Measurements from ENCODE around the gene GTPBP4.
"Not testable (repeated sequence)": the region's sequence is repeated elsewhere in the genome, so short reads cannot be mapped to it uniquely, and the experiment has no call there.

GTPBP4 gene

GRCh38 chr10:992871-993270 is 4.6 kb downstream of the GTPBP4 start:
- no peak for DNase-seq

DNA sequence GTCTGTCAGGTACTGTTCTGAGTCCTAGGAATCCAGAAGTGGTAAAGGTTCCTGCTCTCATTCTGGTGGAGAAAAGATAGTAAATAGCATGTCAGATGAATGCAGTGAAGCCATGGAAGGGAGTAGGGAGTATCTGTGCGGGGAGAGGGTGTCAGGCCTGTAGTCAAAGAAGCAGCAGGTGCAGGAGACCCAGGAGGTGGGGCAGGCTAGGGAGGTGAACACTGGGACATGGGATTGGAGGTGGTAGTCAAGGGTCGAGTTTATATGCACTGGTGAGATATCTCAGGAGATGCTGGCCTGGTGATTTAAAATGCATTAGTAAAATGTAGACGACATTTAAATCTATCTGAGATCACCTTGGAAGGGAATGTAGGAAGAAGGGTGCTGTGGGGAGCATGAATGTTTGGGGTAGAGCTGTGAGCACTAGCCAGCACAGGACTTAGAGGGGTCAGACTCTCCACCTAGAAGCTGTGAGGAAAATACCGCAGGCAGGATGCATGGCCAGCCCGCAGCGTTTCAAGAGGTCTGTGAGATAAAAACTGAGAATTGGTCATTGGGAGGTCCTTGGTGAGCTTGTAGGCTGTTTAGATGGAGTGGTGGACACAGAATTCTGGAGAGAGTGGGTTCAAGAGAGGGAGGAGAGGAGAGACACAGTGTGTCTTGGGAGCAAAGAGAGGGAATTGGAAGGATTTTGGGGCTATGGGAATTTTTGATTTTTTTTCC is 6.8 kb downstream of the GTPBP4 start:
- no peak for DNase-seq

DNA sequence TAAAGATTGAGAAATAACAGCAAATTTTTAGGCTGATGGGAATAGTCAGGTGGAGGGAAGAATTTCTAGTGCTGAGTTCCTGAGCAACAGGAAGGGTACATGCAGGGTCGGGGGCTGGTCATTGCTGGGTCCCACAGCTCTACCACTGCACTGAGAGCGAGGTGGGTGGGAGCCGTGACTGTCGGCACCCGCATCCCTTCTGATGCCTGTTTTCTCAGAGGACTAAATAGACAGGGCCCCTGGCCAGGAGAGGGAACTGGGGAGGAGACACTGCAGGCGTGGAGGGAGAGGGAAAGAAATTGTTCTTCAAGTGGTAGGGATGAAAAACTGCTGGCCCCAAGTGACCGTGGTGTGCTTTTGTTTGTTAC is 7.3 kb downstream of the GTPBP4 start:
- DNase-seq, result no peak

DNA sequence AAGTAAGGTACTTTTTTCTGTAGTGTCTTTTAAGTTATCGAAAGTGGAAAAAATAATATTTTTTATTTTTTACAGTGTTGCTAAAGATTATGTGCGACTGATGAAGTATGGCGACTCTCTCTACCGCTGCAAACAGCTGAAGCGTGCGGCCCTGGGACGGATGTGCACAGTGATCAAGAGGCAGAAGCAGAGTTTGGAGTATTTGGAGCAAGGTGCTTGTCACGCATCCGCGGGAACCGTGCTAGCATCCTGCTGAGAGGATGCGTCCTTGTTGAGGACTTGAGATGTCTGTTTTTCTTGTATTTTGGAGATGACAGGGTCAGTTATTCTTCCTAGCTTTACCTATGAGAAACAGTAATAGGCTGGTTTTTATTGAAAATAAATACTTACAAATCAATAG is 7.8 kb downstream of the GTPBP4 start:
- no peak for DNase-seq

- DNase-seq, result no peak
Measured at GRCh38 chr10:997266-998022, 9.2 kb downstream of the GTPBP4 start.

GRCh38 chr10:1002425-1003006 is 14.3 kb downstream of the GTPBP4 start:
- no peak for DNase-seq

- DNase-seq, result no peak
Measured at GRCh38 chr10:1003884-1004670, 15.8 kb downstream of the GTPBP4 start.

DNA sequence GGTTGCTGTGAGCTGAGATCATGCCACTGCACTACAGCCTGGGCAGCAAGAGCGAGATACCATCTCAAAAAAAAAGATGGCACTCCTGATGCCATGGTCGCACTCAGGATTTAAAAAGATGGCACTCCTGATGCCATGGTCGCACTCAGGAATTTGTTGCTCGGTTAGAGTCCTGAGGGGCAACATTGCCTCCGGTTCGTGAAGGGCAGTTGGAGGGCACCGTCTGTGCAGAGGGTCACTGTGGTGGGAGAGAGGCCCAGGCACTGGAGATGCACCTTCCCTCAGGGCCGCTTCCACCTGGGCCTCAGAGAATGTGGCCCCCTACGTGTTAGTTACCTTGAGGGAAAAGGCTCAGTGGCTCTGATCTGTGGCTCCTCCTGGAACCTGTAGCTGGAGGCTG is 18.3 kb downstream of the GTPBP4 start:
- no peak for DNase-seq

DNA sequence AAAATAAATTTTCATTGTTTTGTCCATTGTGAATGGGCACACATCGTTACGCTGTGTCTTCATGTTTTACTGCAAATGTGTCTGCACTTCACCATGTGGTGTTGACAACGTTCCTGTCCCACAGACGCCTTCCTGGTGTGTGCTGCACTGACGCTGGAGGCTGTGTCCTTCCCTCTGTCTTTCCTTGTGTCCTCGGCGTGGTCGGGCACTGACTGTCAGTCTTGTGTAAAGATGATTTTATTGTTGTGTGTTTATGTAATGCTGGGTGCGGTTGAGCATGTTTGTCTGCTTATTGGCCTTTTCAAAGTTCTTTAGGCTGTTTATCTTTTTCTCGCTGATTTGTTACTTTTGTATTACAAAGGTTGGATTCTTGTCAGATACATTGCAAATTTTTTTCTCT is 19.3 kb downstream of the GTPBP4 start:
- DNase-seq, result no peak

DNA sequence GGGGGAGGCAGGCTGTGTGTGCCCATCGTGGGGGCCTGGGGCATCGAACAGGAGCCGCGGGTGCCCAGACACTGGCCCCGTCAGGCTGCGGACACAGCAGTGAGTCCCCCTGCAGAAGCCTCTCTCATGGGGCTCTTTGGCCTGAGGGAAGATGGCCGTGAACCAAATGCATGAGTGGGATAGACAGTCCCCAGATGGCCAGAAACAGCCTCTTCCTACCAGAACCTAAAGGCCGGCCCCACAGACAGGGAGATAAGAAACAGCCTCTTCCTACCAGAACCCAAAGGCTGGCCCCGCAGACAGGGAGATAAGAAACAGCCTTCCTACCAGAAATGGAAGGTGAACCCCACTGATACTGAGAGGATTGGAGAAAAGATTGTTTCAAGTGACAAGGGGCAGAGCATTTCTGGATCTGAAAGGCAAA is 20.8 kb downstream of the GTPBP4 start:
- no peak for DNase-seq

GRCh38 chr10:1009947-1010346 is 21.7 kb downstream of the GTPBP4 start:
- DNase-seq, result not testable (repeated sequence)

- DNase-seq, result no peak
Measured at GRCh38 chr10:1010703-1011102, 22.5 kb downstream of the GTPBP4 start.

GRCh38 chr10:1011696-1012095 is 23.5 kb downstream of the GTPBP4 start:
- no peak for DNase-seq

- no peak for DNase-seq
Measured at GRCh38 chr10:1015688-1016087, 27.5 kb downstream of the GTPBP4 start.

DNA sequence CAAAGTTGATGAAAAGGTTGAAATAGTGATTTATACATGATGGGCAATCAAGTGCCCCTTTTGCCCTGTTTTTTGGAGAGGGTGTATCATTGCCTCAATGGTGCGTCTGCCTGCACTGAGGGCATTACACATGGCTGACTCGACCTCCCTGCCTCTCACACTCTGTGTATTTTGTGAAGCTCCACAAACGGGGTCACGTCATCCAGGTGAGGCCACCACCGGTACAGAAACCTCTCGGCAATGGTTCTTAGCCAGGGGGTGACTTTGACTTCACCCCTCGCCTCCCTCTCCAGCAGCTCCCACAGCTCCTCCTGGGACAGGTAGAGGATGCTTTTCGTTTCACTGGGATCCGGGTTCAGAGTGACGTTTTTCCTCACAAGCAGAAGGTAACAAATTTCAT is 31.1 kb downstream of the GTPBP4 start:
- DNase-seq, result no peak

GRCh38 chr10:1020460-1020859 is 32.2 kb downstream of the GTPBP4 start:
- no peak for DNase-seq

DNA sequence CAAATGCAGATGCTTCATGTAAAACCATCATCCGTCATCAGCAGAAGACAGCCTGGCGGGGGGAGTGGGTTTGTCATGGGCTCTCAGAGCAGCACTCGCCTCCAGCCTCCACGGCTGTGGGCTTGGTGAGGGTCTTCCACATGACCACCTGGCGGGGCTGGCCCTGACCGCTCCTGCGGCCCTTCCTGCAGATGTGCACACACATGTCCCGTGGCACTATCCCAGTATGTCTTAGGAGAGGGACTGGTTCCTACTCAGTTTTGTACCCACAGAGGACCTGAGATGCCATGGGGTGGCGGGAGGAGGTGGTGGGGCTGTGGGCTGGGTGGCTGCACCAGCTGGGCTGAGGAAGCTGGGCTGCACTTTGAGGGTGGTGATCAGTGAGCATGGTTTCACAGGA is 32.7 kb downstream of the GTPBP4 start:
- DNase-seq, result no peak

DNA sequence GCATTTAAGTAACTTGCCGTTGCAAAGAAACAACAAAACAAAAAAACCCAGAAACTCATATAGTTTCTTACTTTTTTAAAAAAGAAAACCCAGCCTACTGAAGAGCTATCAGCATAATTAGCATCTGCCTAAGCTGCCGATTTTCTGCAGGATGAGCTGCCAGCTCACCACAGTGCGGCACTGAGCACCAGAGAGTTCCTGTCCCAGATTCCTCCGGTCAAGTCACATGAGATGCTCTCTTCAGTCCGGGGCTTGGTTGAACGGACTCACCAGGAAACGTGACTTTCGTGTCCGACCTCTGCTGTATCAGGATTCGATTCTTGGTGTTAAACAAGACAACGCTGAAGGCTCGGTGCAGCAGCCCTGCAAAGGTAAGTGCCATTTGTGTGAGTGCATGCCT is 34.2 kb downstream of the GTPBP4 start:
- DNase-seq, result no peak

- no peak for DNase-seq
Measured at GRCh38 chr10:1024103-1024502, 35.9 kb downstream of the GTPBP4 start.

GRCh38 chr10:1025683-1026082 is 37.4 kb downstream of the GTPBP4 start, which contains the start of gene IDI2:
IDI2 (minus strand) TSS chr10:1025859; CDS start chr10:1024723, 1,136 bp downstream.
- no peak for DNase-seq

- no peak for DNase-seq
Measured at GRCh38 chr10:1026578-1026977, 38.3 kb downstream of the GTPBP4 start.

- DNase-seq, result no peak
Measured at GRCh38 chr10:1029838-1030237, 41.6 kb downstream of the GTPBP4 start.

GRCh38 chr10:1033601-1034000 is 45.4 kb downstream of the GTPBP4 start:
- DNase-seq, result no peak
